HepG2 (cell line): ENCODE data around the gene KDM5B. TPM values are rescaled to one million over a fixed set of nuclear protein-coding genes. Genes with fewer than 3 reads are reported as not detected.

ENCODE experiments used
- CHCHD3 ChIP-seq: sonication (generic); formaldehyde crosslinking; IDR thresholded peaks from 2 replicates; pipeline ENCODE4 v1.8.0; 2022; ENCODE audit warnings: mild to moderate bottlenecking, missing genetic modification reagents, moderate library complexity
- CREM ChIP-seq, 2 experiments: sonication (generic) in 1 of 2; formaldehyde crosslinking in 1 of 2; IDR thresholded peaks; 2 replicates each; pipeline versions ENCODE4 v1.4.0 to v1.6.1; 2016 to 2020; ENCODE audit warnings: antibody characterized with exemption in 1 of 2, mild to moderate bottlenecking in 1 of 2, missing genetic modification reagents in 1 of 2
- FIP1L1 ChIP-seq: fragments of 200-400 bp; formaldehyde crosslinking; IDR thresholded peaks from 2 replicates; pipeline ENCODE4 v1.6.1; 2018; ENCODE audit warnings: low read depth, mild to moderate bottlenecking, low read length, moderate library complexity, borderline replicate concordance; ENCODE audit not compliant: insufficient read depth
- FOXJ3 ChIP-seq: sonication (generic); formaldehyde crosslinking; IDR thresholded peaks from 2 replicates; pipeline ENCODE4 v1.4.0; 2020; ENCODE audit warnings: missing genetic modification reagents, mild to moderate bottlenecking, borderline replicate concordance
- GATA4 ChIP-seq: sonication (generic); IDR thresholded peaks from 2 replicates; pipeline ENCODE4 v1.6.1; 2016; ENCODE audit warnings: antibody characterized with exemption, low read depth, borderline replicate concordance
- MEF2D ChIP-seq: sonication (generic); formaldehyde crosslinking; IDR thresholded peaks from 2 replicates; pipeline ENCODE4 v1.5.1; 2020; ENCODE audit warnings: mild to moderate bottlenecking, missing genetic modification reagents
- NFKBIZ ChIP-seq: IDR thresholded peaks from 2 replicates; pipeline ENCODE4 v1.6.1; 2018; ENCODE audit warnings: missing genetic modification reagents, missing compliant biosample characterization
- NRL ChIP-seq: sonication (generic); formaldehyde crosslinking; IDR thresholded peaks from 2 replicates; pipeline ENCODE4 v1.5.0; 2020; ENCODE audit warnings: missing genetic modification reagents, mild to moderate bottlenecking, moderate library complexity, borderline replicate concordance
- PAXIP1 ChIP-seq: sonication (generic); formaldehyde crosslinking; conservative IDR thresholded peaks from 2 replicates; pipeline ENCODE4 v1.4.0; 2020; ENCODE audit warnings: mild to moderate bottlenecking, missing genetic modification reagents, moderate library complexity
- SIN3A ChIP-seq: IDR thresholded peaks from 2 replicates; pipeline ENCODE4 v1.6.1; 2011; ENCODE audit warnings: low read depth, mild to moderate bottlenecking, control low read depth, low read length, borderline replicate concordance
- SMC3 ChIP-seq: IDR thresholded peaks from 2 replicates; pipeline ENCODE4 v1.6.1; 2011; ENCODE audit warnings: low read length, improper control_type of control experiment
- SOX13 ChIP-seq, 3 experiments: fragments of 450-650 bp in 1 of 3; sonication (generic) in 1 of 3; formaldehyde crosslinking in 1 of 3; IDR thresholded peaks in 2 of 3; conservative IDR thresholded peaks in 1 of 3; 2 replicates each; pipeline versions ENCODE4 v1.5.0 to v1.6.1; 2016 to 2020; ENCODE audit warnings: antibody characterized with exemption in 1 of 3, mild to moderate bottlenecking in 1 of 3, missing compliant biosample characterization in 1 of 3, missing genetic modification reagents in 1 of 3, moderate library complexity in 1 of 3
- ZNF143 ChIP-seq: sonication (generic); formaldehyde crosslinking; IDR thresholded peaks from 2 replicates; pipeline ENCODE4 v1.4.0; 2020; ENCODE audit warnings: missing genetic modification reagents
- ZNF607 ChIP-seq: sonication (generic); formaldehyde crosslinking; IDR thresholded peaks from 2 replicates; pipeline ENCODE4 v1.5.1; 2020; ENCODE audit warnings: missing genetic modification reagents, mild to moderate bottlenecking, borderline replicate concordance
- ZNF646 ChIP-seq: sonication (generic); formaldehyde crosslinking; IDR thresholded peaks from 2 replicates; pipeline ENCODE4 v1.9.0; 2021; ENCODE audit warnings: mild to moderate bottlenecking, missing genetic modification reagents
- ZNF740 ChIP-seq: sonication (generic); formaldehyde crosslinking; IDR thresholded peaks from 2 replicates; pipeline ENCODE4 v1.4.0; 2020; ENCODE audit warnings: missing genetic modification reagents
- ZNF776 ChIP-seq: sonication (generic); formaldehyde crosslinking; IDR thresholded peaks from 2 replicates; pipeline ENCODE4 v1.4.0; 2020; ENCODE audit warnings: mild to moderate bottlenecking, missing genetic modification reagents
- polyA plus RNA-seq, 8 experiments: library from polyadenylated mRNA; depleted of rRNA in 3 of 8; stranded (reverse) in 7 of 8; unstranded in 1 of 8; fragments of >200 nt; fragmentation: Illumina TruSeq in 4 of 8; extraction: Trizol in 4 of 8; gene quantifications; 2 replicates each; pipeline versions ENCODE4 v1.2.1 to v1.2.3, GENCODE V29; 2011 to 2016; ENCODE audit warnings: low read depth in 4 of 8, missing spikeins in 1 of 8, mixed read lengths in 1 of 8; ENCODE audit not compliant: insufficient read depth in 1 of 8
- total RNA-seq, 5 experiments: library from RNA; depleted of rRNA; stranded (reverse); fragments of >200 nt; fragmentation: Illumina TruSeq; extraction: Trizol; gene quantifications; 2 replicates each; pipeline ENCODE4 v1.2.3, GENCODE V29; 2016; ENCODE audit warnings: low read depth in 1 of 5

The KDM5B gene
- total and polyA plus RNA-seq, 2 of the 13 experiments (the other 11 are each of a cell fraction or from before 2014, with no cell fraction given), result 34.2 to 35.4 TPM

- TF ChIP-seq ZNF646 (no peak), FOXJ3 (CRISPR knock-in tag) (no peak), GATA4 (peak; percentile 71; the same call in 1 of the 2 replicates), SMC3 (no peak), ZNF607 (CRISPR knock-in tag) (peak; percentile 89), SIN3A (peak; percentile 95; the same call in 1 of the 2 replicates), ZNF740 (CRISPR knock-in tag) (no peak), FIP1L1 (no peak), MEF2D (CRISPR knock-in tag) (peak; percentile 28; the same call in 1 of the 2 replicates), NRL (CRISPR knock-in tag) (peak; percentile 45; the same call in 1 of the 2 replicates), ZNF143 (no peak), PAXIP1 (CRISPR knock-in tag) (peak; percentile 38; the same call in 1 of the 2 replicates), NFKBIZ (CRISPR knock-in tag) (peak; percentile 71; the same call in 1 of the 2 replicates), CREM (IDR thresholded peaks at IDR 0.05) (peak; percentile 31; the same call in 1 of the 2 replicates), CREM (CRISPR knock-in tag; IDR thresholded peaks at IDR 0.05) (no peak), CHCHD3 (CRISPR knock-in tag) (no peak), SOX13 (IDR thresholded peaks at IDR 0.05) (no peak), SOX13 (CRISPR knock-in tag; conservative IDR thresholded peaks at IDR 0.05 in 1 of 2, IDR thresholded peaks at IDR 0.05 in 1 of 2) (peak in 1 of 2 experiments; percentile 66; a peak in 2 of 4 replicates), ZNF776 (CRISPR knock-in tag) (0 out of 2 replicates have a peak, but pooled peaks have one; percentile 45)
Observed at GRCh38 chr1:202807926-202808757, at the start of gene KDM5B (continued).
